ENCODE data around the gene RASA3. TPM values are rescaled to one million over a fixed set of nuclear protein-coding genes. Genes with fewer than 3 reads are reported as not detected.

RASA3 gene
- total and polyA plus RNA-seq, 10 of the 15 experiments (the other 5 are each of a cell fraction or from before 2014, with no cell fraction given), result 0.79 to 33.9 (median 17.6) TPM

DNA sequence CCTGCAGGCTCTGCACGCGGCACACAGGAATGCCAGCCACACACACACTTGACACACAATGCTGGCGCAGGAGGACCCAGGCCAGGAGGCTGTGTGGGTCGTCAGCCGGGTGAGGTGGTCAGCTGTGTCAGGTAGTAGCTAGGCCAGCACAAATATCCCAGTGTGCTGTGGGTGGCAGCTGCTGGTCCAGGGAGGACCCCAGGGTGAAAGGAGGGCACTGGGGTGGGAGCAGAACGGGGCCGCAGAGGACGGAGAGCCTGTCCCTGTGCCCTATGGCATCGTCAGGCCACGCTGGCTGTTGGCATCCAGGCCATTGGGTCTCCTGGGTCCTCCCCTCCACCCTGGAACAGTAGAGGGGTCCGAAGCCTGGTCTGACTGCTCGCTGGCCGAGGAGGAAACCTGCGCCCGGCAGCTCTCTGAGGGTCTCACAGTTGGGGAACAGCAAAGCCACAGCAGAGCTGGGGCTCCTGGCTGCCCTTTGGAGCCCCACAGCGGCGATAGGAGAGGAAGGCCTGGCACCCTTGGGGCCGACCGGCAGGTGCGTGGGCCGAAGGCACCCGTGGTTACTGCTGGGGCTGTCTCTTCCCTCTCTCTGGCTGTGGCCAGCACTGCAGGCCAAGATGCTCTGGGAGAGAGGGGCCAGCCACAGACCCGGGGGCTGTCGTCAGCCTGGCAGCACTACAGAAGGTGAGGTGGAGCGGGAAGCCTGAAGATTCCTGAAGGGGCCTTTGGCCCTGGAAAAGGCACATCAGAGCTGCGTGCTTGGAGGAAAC lies 185.8 kb downstream of the RASA3 start:
- POLR2A ChIA-PET, result no interaction called here
- no peaks in the 10 kb centered on the region; the same call in 2 of the 3 replicates for H3K9me3 ChIP-seq (replicated peaks; ENCODE audit: control insufficient read depth, insufficient read depth, low read length)
- no peaks in the 10 kb centered on the region for H3K79me2 ChIP-seq (ENCODE audit: control insufficient read depth, insufficient read depth, low read length)
- no peaks in the 10 kb centered on the region for H3K36me3 ChIP-seq (ENCODE audit: control insufficient read depth in 2 of 2, insufficient read depth in 2 of 2, low read length in 1 of 2)
- SMC1A ChIA-PET (ENCODE audit: uncharacterized antibody, unreplicated experiment), result no interaction called here
- 52% methylated on average over 26 of the region's 26 CpGs for WGBS (ENCODE audit: insufficient coverage, insufficient replicate concordance, low lambda C conversion rate, missing lambda C conversion rate)
- no peak overlapping the region for H2AFZ ChIP-seq (ENCODE audit: control insufficient read depth, low read depth, low read length)
- H3K27me3 ChIP-seq (replicated peaks in 1 of 2; ENCODE audit: control insufficient read depth in 2 of 2, insufficient read depth in 2 of 2, low read length in 1 of 2), result no peaks in the 10 kb centered on the region
- ATAC-seq (no peak), FAIRE-seq (no peak), DNase-seq (ENCODE audit: low read depth, low spot score) (no peak)
- no peaks in the 10 kb centered on the region for H4K20me1 ChIP-seq (ENCODE audit: control insufficient read depth, insufficient read depth)
- H3K9ac ChIP-seq (ENCODE audit: control insufficient read depth, insufficient read depth, low read length), result no peak overlapping the region
- RAD21 ChIA-PET (ENCODE audit: unreplicated experiment), result no interaction called here
- TF ChIP-seq, protein P1, sequence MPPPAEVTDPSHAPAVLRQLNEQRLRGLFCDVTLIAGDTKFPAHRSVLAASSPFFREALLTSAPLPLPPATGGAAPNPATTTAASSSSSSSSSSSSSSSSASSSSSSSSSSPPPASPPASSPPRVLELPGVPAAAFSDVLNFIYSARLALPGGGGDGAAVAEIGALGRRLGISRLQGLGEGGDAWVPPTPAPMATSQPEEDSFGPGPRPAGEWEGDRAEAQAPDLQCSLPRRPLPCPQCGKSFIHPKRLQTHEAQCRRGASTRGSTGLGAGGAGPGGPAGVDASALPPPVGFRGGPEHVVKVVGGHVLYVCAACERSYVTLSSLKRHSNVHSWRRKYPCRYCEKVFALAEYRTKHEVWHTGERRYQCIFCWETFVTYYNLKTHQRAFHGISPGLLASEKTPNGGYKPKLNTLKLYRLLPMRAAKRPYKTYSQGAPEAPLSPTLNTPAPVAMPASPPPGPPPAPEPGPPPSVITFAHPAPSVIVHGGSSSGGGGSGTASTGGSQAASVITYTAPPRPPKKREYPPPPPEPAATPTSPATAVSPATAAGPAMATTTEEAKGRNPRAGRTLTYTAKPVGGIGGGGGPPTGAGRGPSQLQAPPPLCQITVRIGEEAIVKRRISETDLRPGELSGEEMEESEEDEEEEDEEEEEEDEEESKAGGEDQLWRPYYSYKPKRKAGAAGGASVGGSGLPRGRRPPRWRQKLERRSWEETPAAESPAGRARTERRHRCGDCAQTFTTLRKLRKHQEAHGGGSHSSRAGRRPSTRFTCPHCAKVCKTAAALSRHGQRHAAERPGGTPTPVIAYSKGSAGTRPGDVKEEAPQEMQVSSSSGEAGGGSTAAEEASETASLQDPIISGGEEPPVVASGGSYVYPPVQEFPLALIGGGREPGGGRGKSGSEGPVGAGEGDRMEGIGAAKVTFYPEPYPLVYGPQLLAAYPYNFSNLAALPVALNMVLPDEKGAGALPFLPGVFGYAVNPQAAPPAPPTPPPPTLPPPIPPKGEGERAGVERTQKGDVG (CRISPR knock-in tag; IDR thresholded peaks at IDR 0.05), result no peak
- TF ChIP-seq DPF2 (IDR thresholded peaks at IDR 0.05) (no peak), BCL11A (IDR thresholded peaks at IDR 0.05; ENCODE audit: low read depth, low read length) (no peak), MEF2A (IDR thresholded peaks at IDR 0.05; ENCODE audit: insufficient read depth, low read depth, low read length) (no peak), SREBF2 (IDR thresholded peaks at IDR 0.05; ENCODE audit: low read length) (no peak), SMARCA5 (IDR thresholded peaks at IDR 0.05) (no peak), TCF7 (IDR thresholded peaks at IDR 0.05; ENCODE audit: borderline replicate concordance) (no peak)
- H3K27ac ChIP-seq (ENCODE audit: control insufficient read depth, insufficient read depth), result no peak overlapping the region
- in situ Hi-C loops (cut with MboI) (no loop called here), intact Hi-C loops (cut with micrococcal nuclease; ENCODE audit: unreplicated experiment) (no loop called here)
- no peak overlapping the region for H3K4me3 ChIP-seq
- BruUV-seq (replicated peaks), result no TSS peak
- no peaks in the 10 kb centered on the region for H3K4me1 ChIP-seq (ENCODE audit: control insufficient read depth, insufficient read depth, low read length)
- CTCF ChIA-PET, result no interaction called here
- H3K4me2 ChIP-seq (ENCODE audit: control insufficient read depth, insufficient read depth), result no peak overlapping the region

Measured in GM12878 (cell line).